GM18861 (cell line): ENCODE measurements around the gene TCF7L1.
"Not testable (repeated sequence)": the region's sequence is repeated elsewhere in the genome, so short reads cannot be mapped to it uniquely, and the experiment has no call there.

Experiments
- ATAC-seq: cut with Tn5 transposase; IDR thresholded peaks from one replicate; pipeline ENCODE4 v1.9.1; 2021; ENCODE audit not compliant: unreplicated experiment

The TCF7L1 gene

DNA sequence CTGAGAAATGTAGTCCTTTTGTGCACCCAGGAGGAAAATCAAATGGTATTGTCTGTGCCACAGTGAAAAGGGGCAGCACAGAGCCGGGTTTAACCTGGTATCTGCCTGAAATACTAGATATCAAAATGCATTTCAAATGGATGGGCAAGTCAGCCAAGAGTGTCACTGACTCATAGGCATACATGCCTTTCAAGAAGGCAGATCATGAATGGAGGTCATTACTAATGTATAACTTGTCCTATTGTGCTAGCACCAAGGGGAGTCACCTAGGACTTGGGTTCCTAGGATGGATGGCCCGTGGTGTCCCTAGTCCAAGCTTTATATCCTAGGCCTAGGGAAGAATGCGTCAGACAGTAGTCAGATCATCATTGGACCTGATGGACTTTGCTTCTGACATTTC lies 49.9 kb downstream of the TCF7L1 start:
- ATAC-seq: no peak

GRCh38 chr2:85183479-85183878 lies 50.3 kb downstream of the TCF7L1 start:
- ATAC-seq: no peak

DNA sequence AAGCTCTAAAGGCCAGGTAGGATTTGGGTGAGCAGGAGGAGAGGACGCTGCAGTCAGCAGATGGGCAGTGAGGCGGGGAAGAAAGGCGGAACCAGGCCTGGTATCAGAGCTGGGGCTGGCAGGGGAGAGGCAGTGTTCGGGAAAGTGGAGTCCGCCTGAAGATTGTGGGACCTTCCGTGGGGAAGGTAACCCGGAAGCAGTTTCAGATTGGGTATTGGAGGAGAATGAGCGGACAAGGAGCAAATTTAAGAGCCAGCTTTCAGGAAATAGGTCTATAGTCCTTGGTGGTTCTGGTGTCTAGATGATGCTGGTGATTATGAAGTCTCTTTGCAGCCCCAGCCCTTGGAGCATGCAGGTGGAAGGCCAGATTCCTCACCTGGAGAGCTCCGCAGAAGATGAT lies 51.0 kb downstream of the TCF7L1 start:
- ATAC-seq: no peak

GRCh38 chr2:85184990-85185389 lies 51.8 kb downstream of the TCF7L1 start:
- no peak for ATAC-seq

- ATAC-seq: no peak
Observed at GRCh38 chr2:85185431-85185940, 52.3 kb downstream of the TCF7L1 start.

DNA sequence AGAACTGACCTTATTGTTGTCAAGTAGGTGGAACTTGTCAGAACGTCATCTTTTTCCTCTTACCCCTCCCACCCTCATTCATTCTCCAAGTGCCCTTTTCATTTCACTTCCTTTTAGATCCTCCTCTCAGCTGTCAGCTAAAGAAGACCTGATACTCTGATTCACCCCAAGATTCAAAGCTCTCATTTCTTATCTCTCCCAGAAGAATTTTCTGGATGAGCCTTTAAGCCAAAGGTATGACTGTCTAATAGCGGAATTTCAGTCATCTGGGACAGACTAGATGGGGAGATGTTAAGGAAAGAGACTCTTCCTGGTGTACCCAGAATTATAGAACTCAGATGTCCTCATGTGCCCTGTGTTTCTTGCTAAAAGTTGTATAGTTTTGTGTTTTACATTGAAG lies 53.9 kb downstream of the TCF7L1 start:
- ATAC-seq: no peak

DNA sequence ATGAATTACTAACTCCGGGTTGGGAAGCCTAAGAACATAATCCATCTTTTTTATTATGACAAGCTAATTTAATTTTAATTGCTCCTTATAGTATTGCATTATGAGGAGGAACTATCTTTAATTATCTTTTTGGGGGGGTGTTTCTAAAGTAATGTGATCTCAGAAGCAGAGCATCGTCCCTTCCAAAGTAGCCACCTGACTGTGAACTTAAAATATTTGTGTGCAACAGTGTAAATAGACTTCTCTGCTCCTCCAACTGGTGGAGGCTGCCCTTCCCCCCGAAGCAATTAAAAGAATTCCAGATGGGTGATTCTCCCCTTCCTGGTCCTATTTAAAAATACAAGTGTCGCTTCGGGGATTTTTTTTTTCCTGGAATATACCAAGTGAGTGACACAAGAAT lies 55.7 kb downstream of the TCF7L1 start:
- ATAC-seq: no peak

GRCh38 chr2:85189606-85190270 lies 56.5 kb downstream of the TCF7L1 start:
- no peak for ATAC-seq

GRCh38 chr2:85191157-85191556 lies 58.0 kb downstream of the TCF7L1 start:
- ATAC-seq: no peak

- ATAC-seq: no peak
Observed at GRCh38 chr2:85194780-85195480, 61.7 kb downstream of the TCF7L1 start.

- no peak for ATAC-seq
Observed at GRCh38 chr2:85195956-85196355, 62.8 kb downstream of the TCF7L1 start.

DNA sequence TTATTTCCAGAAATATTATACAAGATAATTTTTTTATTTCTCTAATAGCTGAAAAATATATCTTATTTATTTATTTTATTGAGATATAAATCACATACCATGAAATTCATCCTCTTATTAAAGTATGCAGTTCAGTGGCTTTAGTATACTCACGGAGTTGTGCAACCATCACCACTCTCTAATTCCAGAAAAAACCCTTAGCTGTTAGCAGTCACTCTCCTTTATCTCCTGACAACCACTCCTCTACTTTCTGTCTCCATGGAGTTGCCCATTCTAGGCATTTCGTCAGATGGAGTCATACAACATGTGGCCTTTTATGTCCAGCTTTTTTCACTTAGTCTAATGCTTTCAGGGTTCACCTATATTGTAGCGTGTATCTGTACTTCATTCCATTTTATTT lies 66.5 kb downstream of the TCF7L1 start:
- ATAC-seq: no peak

- ATAC-seq: no peak
Observed at GRCh38 chr2:85209887-85210286, 76.7 kb downstream of the TCF7L1 start.

- ATAC-seq: no peak
Observed at GRCh38 chr2:85210511-85210910, 77.3 kb downstream of the TCF7L1 start.

DNA sequence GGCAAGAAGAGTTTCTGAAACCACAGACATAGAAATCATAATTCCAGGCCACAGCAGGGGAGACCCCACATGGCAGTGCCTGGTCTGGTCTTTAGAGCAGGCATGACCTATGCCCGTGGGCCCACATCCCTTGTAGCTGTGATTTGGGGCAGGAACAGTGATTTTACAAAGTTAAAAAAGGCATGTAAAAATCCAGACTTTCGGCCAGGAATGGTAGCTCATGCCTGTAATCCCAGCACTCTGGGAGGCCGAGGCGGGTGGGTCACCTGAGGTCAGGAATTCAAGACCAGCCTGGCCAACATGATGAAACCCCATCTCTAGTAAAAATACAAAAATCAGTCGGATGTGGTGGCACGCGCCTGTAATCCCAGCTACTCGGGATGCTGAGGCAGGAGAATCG lies 78.4 kb downstream of the TCF7L1 start:
- ATAC-seq: not testable (repeated sequence)

DNA sequence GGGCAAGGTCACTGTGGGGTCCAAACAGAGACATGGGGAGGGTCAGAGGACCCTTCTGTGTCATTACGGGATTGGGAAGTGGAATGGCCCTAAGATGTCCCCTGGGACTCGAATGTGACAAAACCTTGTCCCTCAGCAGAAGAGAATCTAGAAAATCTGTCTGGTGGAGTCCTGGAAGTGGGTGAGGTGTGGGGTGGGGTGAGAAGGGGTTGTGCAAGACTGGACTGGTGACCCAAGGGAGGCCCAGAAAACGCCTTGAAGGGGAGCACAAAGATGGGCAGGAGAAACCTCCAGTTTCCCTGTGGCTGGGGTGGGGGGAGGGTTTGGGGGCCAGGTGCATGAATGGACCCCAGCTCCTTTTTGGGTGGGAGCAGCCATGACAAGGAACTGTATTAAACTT lies 79.6 kb downstream of the TCF7L1 start:
- no peak for ATAC-seq

GRCh38 chr2:85213404-85213803 lies 80.2 kb downstream of the TCF7L1 start:
- ATAC-seq: no peak

DNA sequence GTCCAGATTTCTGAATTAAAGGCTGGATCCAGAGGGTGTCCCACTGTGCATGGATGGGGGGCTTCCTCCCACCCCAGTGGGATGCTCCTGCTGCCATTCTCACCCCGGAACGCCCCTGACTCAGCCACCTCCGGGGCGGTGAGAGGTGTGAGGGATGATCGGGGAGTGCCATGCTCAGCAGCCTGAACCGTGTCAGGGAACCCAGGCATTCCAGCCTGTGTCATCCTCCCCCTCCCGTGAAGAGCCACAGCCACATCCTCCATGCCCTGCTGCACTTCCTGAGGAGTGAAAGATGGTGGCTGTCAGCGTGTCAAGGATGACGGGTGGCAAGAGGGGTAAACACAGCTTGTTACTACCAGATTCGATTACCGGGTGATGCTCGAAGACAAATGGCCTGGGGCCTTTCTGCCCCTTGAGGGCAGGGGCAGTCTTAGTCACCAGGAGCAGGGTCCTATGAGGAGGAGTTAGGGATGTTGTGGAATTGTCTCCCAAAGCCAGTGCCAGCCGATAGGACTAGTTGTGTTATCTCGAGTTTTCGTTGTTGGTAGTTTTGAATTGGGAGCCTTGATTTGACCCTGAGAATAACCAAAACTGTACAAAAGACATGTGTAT lies 80.8 kb downstream of the TCF7L1 start:
- ATAC-seq: no peak

GRCh38 chr2:85215081-85215447 lies 81.9 kb downstream of the TCF7L1 start:
- ATAC-seq: no peak

- no peak for ATAC-seq
Observed at GRCh38 chr2:85215448-85216401, 82.5 kb downstream of the TCF7L1 start.

GRCh38 chr2:85216927-85217326 lies 83.7 kb downstream of the TCF7L1 start:
- ATAC-seq: no peak
